NCI-H1417 (cell line): ENCODE measurements around the gene TCTN1.
"Not testable (repeated sequence)": the region's sequence is repeated elsewhere in the genome, so short reads cannot be mapped to it uniquely, and the experiment has no call there.

ENCODE experiments used
- DNase-seq, 3 experiments: peaks; one replicate each; lab custom pipeline; 2025; lab: John Stamatoyannopoulos, UW

The TCTN1 gene

GRCh38 chr12:110638796-110639195 lies 24.9 kb downstream of the TCTN1 start:
- DNase-seq: no peak

DNA sequence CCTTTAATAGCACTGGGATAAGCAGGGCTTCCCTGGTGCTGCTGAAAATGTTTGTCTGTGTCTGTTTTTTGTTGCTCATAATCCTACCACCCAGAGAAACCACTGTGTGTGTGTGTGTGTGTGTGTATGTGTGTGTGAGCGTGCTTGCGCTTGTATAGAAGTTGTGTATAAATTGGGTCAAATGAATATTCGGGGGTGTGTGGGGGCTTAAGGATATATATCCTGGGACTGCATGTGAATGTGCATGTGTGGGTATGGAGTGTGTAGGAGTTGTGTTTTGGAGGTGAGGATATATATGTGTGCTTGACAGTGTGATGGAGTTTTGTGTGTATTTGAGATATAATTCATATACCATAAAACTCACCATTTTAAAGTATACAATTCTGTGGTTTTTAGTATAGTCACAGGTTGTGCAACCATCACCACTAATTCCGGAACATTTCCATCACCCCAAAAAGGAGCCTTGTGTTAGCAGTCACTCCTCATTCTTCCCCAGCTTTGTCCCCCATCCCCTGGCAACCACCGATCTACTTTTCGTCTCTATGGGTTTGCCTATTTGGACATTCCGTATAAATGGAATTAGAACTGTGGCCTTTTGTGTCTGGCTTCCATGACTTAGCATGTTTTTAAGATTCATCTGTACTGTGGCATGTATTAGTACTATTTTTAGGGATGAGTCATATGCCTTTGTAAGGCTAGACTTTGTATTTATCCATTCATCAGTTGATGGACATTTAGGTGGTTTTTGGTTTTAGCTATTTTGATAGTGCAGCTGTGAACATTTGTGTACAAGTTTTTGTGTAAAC lies 25.6 kb downstream of the TCTN1 start:
- DNase-seq: no peak

DNA sequence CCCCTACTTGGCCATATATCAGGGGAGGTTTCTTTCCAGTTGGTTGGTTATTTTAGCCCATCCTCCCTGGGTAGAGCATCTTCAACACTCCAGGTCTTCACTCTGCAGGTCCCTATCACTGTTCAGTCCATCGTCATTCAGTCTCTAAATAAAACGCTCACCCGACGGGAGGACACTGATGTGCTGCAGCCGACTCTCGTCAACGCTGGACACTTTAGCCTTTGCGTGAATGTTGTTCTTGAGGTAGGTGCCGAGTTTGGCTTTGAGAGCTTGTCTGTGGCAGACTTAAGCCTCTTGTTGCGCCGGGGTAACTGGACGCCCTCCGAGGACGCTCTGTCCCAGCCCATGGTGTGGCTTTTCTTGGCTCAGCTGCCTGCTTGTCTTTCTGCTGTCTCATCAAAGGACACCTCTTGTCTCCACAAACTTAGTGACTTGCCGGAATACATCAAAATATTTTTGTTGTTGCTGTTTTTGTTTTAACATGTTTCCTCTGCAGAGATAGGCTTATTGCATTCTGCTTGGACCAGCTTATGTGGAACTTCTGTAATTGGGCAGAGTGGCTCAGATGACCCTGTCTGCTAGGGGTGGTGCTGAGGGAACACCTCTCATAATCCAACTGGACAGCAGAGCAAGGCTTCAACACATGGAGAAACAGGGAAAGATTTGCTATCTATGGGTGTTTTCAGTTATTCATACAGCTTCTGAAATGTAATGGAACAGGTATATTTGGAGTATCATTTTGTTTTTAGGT lies 26.5 kb downstream of the TCTN1 start:
- DNase-seq: no peak

DNA sequence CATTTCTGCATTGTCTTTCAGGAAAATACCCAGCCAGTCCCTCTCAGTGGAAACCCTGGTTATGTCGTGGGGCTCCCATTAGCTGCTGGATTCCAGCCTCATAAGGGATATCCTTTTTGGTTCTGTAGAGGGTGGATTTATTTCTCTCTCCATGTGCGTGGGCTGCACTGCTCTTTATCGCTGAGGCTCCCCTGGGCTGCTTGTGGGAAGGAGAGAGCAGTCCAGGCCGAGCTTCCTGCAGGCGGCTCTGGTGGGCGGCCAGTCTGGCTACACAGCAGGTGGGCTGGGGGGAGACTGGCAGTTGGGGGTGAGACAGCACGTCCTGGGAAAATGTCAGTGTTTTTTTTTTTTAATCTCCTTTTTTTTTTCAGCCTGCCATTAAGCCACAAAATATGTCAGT lies 27.6 kb downstream of the TCTN1 start:
- no peak for DNase-seq

DNA sequence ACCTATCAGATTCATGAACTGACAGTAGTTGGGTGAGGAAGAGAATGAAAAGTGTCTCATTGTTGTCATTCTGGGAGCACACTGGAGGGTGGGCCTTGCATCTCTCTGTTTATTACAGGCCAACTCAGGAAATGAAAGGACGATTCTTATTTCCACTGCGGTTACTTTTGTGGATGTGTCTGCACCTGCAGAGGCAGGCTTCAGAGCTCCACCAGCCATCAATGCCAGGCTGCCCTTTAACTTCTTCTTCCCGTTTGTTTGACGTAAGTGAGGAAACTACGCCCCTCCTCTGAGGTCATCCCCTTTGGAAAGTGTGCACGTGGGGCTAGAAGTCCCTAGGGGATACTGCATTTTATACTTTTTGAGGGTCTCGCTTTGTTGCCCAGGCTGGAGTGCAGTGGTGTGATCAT lies 33.7 kb downstream of the TCTN1 start:
- DNase-seq: no peak

- no peak for DNase-seq
Measured at GRCh38 chr12:110649341-110649847, 35.5 kb downstream of the TCTN1 start.

- DNase-seq: not testable (repeated sequence)
Measured at GRCh38 chr12:110654238-110654637, 40.3 kb downstream of the TCTN1 start.

- no peak for DNase-seq
Measured at GRCh38 chr12:110656071-110656655, 42.2 kb downstream of the TCTN1 start.

DNA sequence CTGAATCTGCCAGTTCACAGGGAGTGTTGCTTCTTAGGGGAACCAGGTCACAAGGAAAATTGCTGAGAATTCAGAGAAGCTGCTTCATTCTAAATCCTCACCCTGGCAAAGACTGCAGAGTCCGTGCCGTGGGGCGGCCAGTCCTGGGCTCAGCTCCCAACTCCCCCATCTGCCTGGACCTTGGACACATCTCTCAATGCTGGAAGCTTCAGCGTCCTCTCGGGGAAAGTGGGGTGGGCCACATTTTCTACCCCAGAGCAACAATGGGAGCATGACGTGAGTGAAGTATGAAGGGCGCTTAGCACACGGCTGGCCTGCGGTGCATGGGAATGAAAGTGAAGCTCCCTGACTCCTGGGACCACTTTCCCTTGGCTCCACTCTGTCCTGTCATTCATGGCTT lies 43.8 kb downstream of the TCTN1 start:
- DNase-seq: no peak

DNA sequence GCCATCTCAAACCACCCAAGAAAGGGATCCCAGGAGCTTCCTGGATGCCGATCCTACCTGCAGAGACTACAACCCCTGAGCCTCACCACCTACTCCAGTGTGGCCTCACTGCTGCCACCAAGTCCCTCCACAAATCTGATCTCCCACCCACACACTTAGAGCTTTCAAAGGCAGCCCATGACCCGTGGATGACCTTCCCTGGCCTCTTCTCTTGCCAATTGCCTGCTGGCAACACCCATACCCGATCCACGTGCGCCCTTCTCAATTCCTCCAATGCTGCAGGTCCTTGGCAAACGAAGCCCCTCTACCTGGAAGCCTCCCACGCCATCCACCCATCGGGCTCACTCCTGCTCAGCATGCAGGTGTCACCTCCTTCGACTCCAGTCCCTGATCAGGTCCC lies 44.3 kb downstream of the TCTN1 start:
- DNase-seq: no peak

DNA sequence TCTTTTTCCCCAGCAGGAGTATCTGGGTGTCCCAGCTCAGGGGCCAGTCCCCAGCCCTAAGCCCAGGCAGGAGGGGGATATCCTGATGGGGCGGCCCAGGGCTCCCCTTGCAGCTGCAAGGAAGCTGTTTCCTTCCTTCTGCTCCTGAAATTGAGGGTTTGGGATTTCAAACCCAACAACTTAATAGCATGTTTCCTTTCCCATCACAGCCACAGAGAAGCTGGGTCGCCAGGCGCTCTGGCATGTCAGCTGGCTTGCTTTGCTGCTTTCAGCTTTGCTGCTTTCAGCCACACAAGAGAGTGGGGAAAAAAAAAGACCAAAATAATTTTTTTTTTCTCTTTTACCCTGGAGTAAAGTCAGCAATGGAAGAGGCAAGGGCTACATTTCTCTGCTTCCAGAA lies 44.9 kb downstream of the TCTN1 start:
- peak in 1 of 3 experiments; percentile 68 for DNase-seq

GRCh38 chr12:110661337-110661972 lies 47.5 kb downstream of the TCTN1 start:
- no peak for DNase-seq

- DNase-seq: no peak
Measured at GRCh38 chr12:110666892-110667291, 53.0 kb downstream of the TCTN1 start.

- no peak for DNase-seq
Measured at GRCh38 chr12:110667671-110668070, 53.7 kb downstream of the TCTN1 start.

- DNase-seq: no peak
Measured at GRCh38 chr12:110668480-110669192, 54.7 kb downstream of the TCTN1 start.

DNA sequence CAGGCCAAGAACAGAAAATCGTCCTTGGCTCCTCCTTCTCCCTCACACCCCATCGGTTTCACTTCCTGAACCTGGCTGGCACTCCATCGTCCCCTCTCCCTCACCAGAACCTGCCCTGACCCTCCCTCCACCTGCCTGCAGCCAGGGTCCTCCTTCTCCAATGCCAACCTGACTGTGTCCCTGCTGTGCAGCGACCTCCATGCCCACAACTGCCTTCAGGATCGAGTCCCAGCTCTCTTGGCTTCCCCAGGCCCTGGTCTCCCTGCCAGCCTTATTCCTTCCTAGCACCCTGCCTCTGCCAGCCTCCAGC lies 55.2 kb downstream of the TCTN1 start:
- DNase-seq: no peak

- DNase-seq: no peak
Measured at GRCh38 chr12:110670161-110670701, 56.3 kb downstream of the TCTN1 start.

DNA sequence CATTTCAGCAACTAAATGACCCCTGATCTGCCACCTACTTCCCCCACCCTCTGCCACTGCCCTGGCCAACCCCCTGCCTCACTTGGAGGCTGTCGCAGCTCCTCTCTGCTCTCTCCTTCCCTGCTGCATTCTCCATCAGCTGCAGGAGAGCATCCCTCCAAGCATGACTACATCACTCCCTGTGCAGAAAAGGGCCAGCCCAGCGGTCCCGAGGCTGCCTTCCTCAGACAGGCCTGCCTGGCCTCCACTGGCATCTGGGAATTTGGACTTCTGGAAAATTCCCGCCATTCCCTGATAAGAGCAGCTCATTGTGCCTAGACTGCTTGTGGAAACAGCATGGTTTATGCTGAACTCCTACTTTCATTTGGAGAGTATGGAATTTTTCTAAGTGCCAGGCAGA lies 62.2 kb downstream of the TCTN1 start:
- DNase-seq: no peak

DNA sequence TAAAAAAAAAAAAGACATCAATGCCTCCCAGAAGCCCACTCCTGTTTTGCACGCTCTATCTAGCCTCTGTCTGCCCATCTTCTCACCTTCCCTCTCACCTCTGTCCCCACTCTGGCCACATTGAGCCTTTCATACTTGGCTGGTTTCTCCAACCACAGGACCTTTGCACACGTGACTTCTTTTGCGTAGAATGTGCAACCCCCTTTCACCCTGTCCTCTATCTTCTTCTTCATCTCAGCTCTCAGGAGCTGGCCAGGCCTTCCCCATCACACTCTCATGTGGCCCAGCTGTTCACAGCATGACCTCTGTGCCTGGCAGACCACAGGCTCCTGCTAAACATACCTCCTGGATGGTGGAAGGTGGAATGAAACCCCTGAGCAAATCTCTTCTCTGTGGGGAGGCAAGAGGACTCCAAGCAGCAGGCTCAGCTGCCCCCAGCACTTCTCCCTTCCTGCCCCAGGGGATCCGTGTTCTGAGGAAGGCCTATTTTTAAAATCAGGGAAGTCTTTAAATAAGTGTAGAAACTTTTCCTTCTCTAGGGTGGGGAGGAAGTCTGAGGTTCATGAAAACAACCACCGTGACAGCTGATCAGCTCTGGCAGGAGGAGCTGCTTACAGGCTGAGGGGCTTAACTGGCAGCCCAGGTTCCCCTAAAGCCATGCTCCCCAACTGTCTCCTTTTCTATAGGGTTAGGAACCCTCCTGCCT lies 63.4 kb downstream of the TCTN1 start:
- DNase-seq: no peak

- DNase-seq: no peak
Measured at GRCh38 chr12:110677982-110678381, 64.1 kb downstream of the TCTN1 start.

DNA sequence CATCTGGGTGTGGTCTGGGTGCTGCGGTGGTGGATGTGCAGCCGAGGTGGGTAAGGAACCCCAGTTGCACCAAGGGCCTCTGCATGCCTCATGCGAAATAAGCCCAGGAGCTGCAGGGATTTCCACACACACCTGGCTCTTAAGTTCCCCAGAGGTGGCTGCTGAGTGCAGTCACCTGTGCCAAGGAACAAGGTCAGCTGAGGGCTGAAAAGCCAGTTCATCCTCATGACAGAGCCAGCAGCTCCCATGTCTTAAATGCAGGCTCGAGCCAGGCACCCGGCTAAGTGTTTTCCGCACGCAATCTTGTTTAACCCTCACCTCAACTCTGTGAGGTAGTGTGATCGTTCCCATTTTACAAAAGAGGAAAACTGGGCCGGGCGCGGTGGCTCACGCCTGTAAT lies 65.3 kb downstream of the TCTN1 start:
- no peak for DNase-seq
